Loucy (cell line): Measurements from ENCODE around the gene ARRDC1.

Experiments
- H2AFZ ChIP-seq: fragments of 200-600 bp; sonication (generic); 2 replicates; pipeline ENCODE4 v1.6.0; 2016; ENCODE audit warnings: antibody characterized with exemption, mild to moderate bottlenecking, low read length, moderate library complexity
- H3F3A ChIP-seq: fragments of 200-600 bp; 2 replicates; pipeline ENCODE4 v1.6.0; 2016; ENCODE audit warnings: antibody characterized with exemption, low read depth, mild to moderate bottlenecking
- H3K27me3 ChIP-seq: fragments of 200-600 bp; sonication (generic); 2 replicates; pipeline ENCODE4 v1.6.1; 2014; ENCODE audit warnings: low read length, mild to moderate bottlenecking; ENCODE audit not compliant: insufficient read depth, poor library complexity, severe bottlenecking
- H3K36me3 ChIP-seq: fragments of 200-600 bp; sonication (generic); 2 replicates; pipeline ENCODE4 v1.6.1; 2016; ENCODE audit warnings: low read length; ENCODE audit not compliant: insufficient read depth
- H3K4me1 ChIP-seq: fragments of 200-600 bp; sonication (generic); 2 replicates; pipeline ENCODE4 v1.5.1; 2014; ENCODE audit warnings: low read length, mild to moderate bottlenecking; ENCODE audit not compliant: insufficient read depth, poor library complexity, severe bottlenecking
- H3K4me2 ChIP-seq: fragments of 200-600 bp; sonication (generic); 2 replicates; pipeline ENCODE4 v1.6.0; 2014; ENCODE audit warnings: antibody characterized with exemption, low read length, low read depth, mild to moderate bottlenecking; ENCODE audit not compliant: poor library complexity, severe bottlenecking
- H3K4me3 ChIP-seq: fragments of 200-600 bp; sonication (generic); 2 replicates; pipeline ENCODE4 v1.5.1; 2014; ENCODE audit warnings: low read length, mild to moderate bottlenecking, mixed read lengths; ENCODE audit not compliant: poor library complexity, severe bottlenecking
- H3K79me2 ChIP-seq: fragments of 200-600 bp; sonication (generic); 2 replicates; pipeline ENCODE4 v1.6.1; 2014; ENCODE audit warnings: low read length; ENCODE audit not compliant: insufficient read depth
- H3K9ac ChIP-seq: fragments of 200-600 bp; sonication (generic); 2 replicates; pipeline ENCODE4 v1.6.0; 2014; ENCODE audit warnings: mild to moderate bottlenecking, low read depth, low read length, moderate library complexity; ENCODE audit not compliant: poor library complexity, severe bottlenecking
- H3K9me2 ChIP-seq: fragments of 200-600 bp; sonication (generic); replicated peaks from 2 replicates; pipeline ENCODE4 v1.6.1; 2016; ENCODE audit warnings: low read depth, low read length, mixed read lengths
- H3K9me3 ChIP-seq: fragments of 200-600 bp; sonication (generic); 2 replicates; pipeline ENCODE4 v1.6.1; 2014; ENCODE audit warnings: mild to moderate bottlenecking, antibody characterized with exemption, low read length, low read depth; ENCODE audit not compliant: insufficient read depth
- H4K20me1 ChIP-seq: fragments of 200-600 bp; sonication (generic); 2 replicates; pipeline ENCODE4 v1.6.0; 2014; ENCODE audit warnings: antibody characterized with exemption, low read length, mild to moderate bottlenecking; ENCODE audit not compliant: insufficient read depth, poor library complexity, severe bottlenecking
- CTCF ChIP-seq: fragments of 200-600 bp; sonication (generic); conservative IDR thresholded peaks from 2 replicates; pipeline ENCODE4 v1.5.1; 2014; ENCODE audit warnings: mild to moderate bottlenecking, antibody characterized with exemption, low read length
- EZH2phosphoT487 ChIP-seq: fragments of 200-600 bp; IDR thresholded peaks from 2 replicates; pipeline ENCODE4 v1.6.1; 2018; ENCODE audit warnings: antibody characterized with exemption, mild to moderate bottlenecking, moderate library complexity, borderline replicate concordance

The ARRDC1 gene

GRCh38 chr9:137581361-137582285 lies 23.9 kb upstream of the ARRDC1 start:
- H3K36me3 ChIP-seq = peaks cover 3% of the 10 kb centered on the region; the same call in 1 of the 2 replicates
- no peak overlapping the region for H3K9ac ChIP-seq
- peaks cover 21% of the 10 kb centered on the region for H3K79me2 ChIP-seq
- H3F3A ChIP-seq = no peaks in the 10 kb centered on the region
- H3K4me1 ChIP-seq = peaks cover 18% of the 10 kb centered on the region
- TF ChIP-seq EZH2phosphoT487 = no peak
- TF ChIP-seq CTCF = no peak
- no peaks in the 10 kb centered on the region for H3K27me3 ChIP-seq
- H3K9me3 ChIP-seq = no peaks in the 10 kb centered on the region
- H3K9me2 ChIP-seq = no peaks in the 10 kb centered on the region
- H3K4me2 ChIP-seq = no peak overlapping the region
- no peak overlapping the region for H2AFZ ChIP-seq
- H3K4me3 ChIP-seq = no peak overlapping the region
- peaks cover 18% of the 10 kb centered on the region for H4K20me1 ChIP-seq

GRCh38 chr9:137582286-137582860 lies 23.1 kb upstream of the ARRDC1 start:
- H2AFZ ChIP-seq = no peak overlapping the region
- H3F3A ChIP-seq = no peaks in the 10 kb centered on the region
- peaks cover 17% of the 10 kb centered on the region for H3K79me2 ChIP-seq
- H3K4me1 ChIP-seq = peaks cover 11% of the 10 kb centered on the region
- H4K20me1 ChIP-seq = peaks cover 12% of the 10 kb centered on the region
- H3K9me2 ChIP-seq = no peaks in the 10 kb centered on the region
- no peak overlapping the region for H3K9ac ChIP-seq
- H3K4me3 ChIP-seq = no peak overlapping the region
- TF ChIP-seq EZH2phosphoT487 = no peak
- TF ChIP-seq CTCF = peak; percentile 68
- peaks cover 3% of the 10 kb centered on the region; the same call in 1 of the 2 replicates for H3K36me3 ChIP-seq
- no peak overlapping the region for H3K4me2 ChIP-seq
- H3K9me3 ChIP-seq = no peaks in the 10 kb centered on the region
- no peaks in the 10 kb centered on the region for H3K27me3 ChIP-seq

GRCh38 chr9:137583347-137583746 lies 22.1 kb upstream of the ARRDC1 start:
- Histone ChIP-seq H3K36me3 (peaks cover 3% of the 10 kb centered on the region; the same call in 1 of the 2 replicates), H4K20me1 (peaks cover 7% of the 10 kb centered on the region), H3K27me3 (no peaks in the 10 kb centered on the region), H3K4me2 (no peak overlapping the region), H3K4me1 (peaks cover 7% of the 10 kb centered on the region), H3K79me2 (peaks cover 17% of the 10 kb centered on the region; the same call in 1 of the 2 replicates), H3K9me2 (no peaks in the 10 kb centered on the region), H3K9ac (no peak overlapping the region), H2AFZ (no peak overlapping the region), H3K9me3 (no peaks in the 10 kb centered on the region), H3F3A (no peaks in the 10 kb centered on the region), H3K4me3 (no peak overlapping the region)
- TF ChIP-seq EZH2phosphoT487 (no peak), CTCF (no peak)
